Liver (tissue), 9 donors: ENCODE data around the gene SASH3. TPM values are rescaled to one million over a fixed set of nuclear protein-coding genes. Genes with fewer than 3 reads are reported as not detected.
A peak's percentile ranks its signal among the peaks of the same experiment; 100 is the strongest.

Experiments used
- DNase-seq: peaks from one replicate; pipeline ENCODE4 v3.0.0-alpha.2; 2017; ENCODE audit warnings: low spot score
- H3K27ac ChIP-seq, 2 donors: one replicate each; pipeline ENCODE4 v1.7.0; 2013; ENCODE audit warnings: inconsistent platforms in 2 of 2, low read length in 2 of 2, control low read depth in 1 of 2, low read depth in 1 of 2, mild to moderate bottlenecking in 1 of 2
- H3K27me3 ChIP-seq, 4 donors: one replicate each; pipeline versions ENCODE4 v1.6.1 to v1.7.0; 2013; ENCODE audit warnings: low read length in 3 of 4, inconsistent platforms in 1 of 4, mild to moderate bottlenecking in 1 of 4, moderate library complexity in 1 of 4; ENCODE audit not compliant: control insufficient read depth in 4 of 4, insufficient read depth in 4 of 4
- H3K36me3 ChIP-seq, 4 donors: one replicate each; pipeline versions ENCODE4 v1.6.1 to v1.7.0; 2013; ENCODE audit warnings: low read length in 3 of 4, mild to moderate bottlenecking in 3 of 4, low read depth in 1 of 4, moderate library complexity in 1 of 4; ENCODE audit not compliant: control insufficient read depth in 4 of 4, insufficient read depth in 3 of 4
- H3K4me1 ChIP-seq, 4 donors: one replicate each; pipeline versions ENCODE4 v1.6.1 to v1.7.0; 2013; ENCODE audit warnings: low read length in 3 of 4, mild to moderate bottlenecking in 3 of 4, moderate library complexity in 1 of 4; ENCODE audit not compliant: control insufficient read depth in 4 of 4, insufficient read depth in 4 of 4
- H3K4me3 ChIP-seq, 3 donors: one replicate each; pipeline versions ENCODE4 v1.6.1 to v1.7.0; 2013; ENCODE audit warnings: low read length in 3 of 3, control low read depth in 1 of 3, low read depth in 1 of 3, mild to moderate bottlenecking in 1 of 3
- H3K9ac ChIP-seq, 2 donors: one replicate each; pipeline ENCODE4 v1.7.0; 2013; ENCODE audit warnings: low read length in 2 of 2, mild to moderate bottlenecking in 2 of 2, moderate library complexity in 2 of 2, control low read depth in 1 of 2, low read depth in 1 of 2
- H3K9me3 ChIP-seq, 4 donors: one replicate each; pipeline versions ENCODE4 v1.6.1 to v1.7.0; 2013; ENCODE audit warnings: low read length in 3 of 4; ENCODE audit not compliant: control insufficient read depth in 4 of 4
- FOXA2 ChIP-seq: IDR thresholded peaks from 2 replicates; pipeline ENCODE4 v1.6.1; 2016; ENCODE audit warnings: antibody characterized with exemption
- GABPA ChIP-seq, 2 donors: IDR thresholded peaks in 1 of 2; conservative IDR thresholded peaks in 1 of 2; 2 replicates each; pipeline ENCODE4 v1.6.1; 2016; ENCODE audit warnings: antibody characterized with exemption in 2 of 2, mild to moderate bottlenecking in 1 of 2, moderate library complexity in 1 of 2
- HNF4A ChIP-seq, 2 donors: conservative IDR thresholded peaks; 2 replicates each; pipeline ENCODE4 v1.6.1; 2016; ENCODE audit warnings: antibody characterized with exemption in 2 of 2, mild to moderate bottlenecking in 2 of 2
- NR2F2 ChIP-seq: IDR thresholded peaks from 2 replicates; pipeline ENCODE4 v1.6.1; 2016; ENCODE audit warnings: antibody characterized with exemption
- RXRA ChIP-seq, 2 donors: IDR thresholded peaks; 2 replicates each; pipeline ENCODE4 v1.6.1; 2017 to 2018; ENCODE audit warnings: antibody characterized with exemption in 2 of 2, mild to moderate bottlenecking in 1 of 2
- SP1 ChIP-seq: IDR thresholded peaks from 2 replicates; pipeline ENCODE4 v1.6.1; 2018; ENCODE audit warnings: antibody characterized with exemption, mild to moderate bottlenecking
- TAF1 ChIP-seq: conservative IDR thresholded peaks from 2 replicates; pipeline ENCODE4 v1.6.1; 2016; ENCODE audit warnings: antibody characterized with exemption, mild to moderate bottlenecking
- WGBS: extraction: QIAGEN DNeasy Blood & Tissue Kit; methylation state at CpG from one replicate; pipeline ENCODE4 v1.1.7; 2013; 5-methylcytosine and 5-hydroxymethylcytosine counted together
- polyA plus RNA-seq, 2 donors: library from polyadenylated mRNA; stranded (reverse) in 1 of 2; unstranded in 1 of 2; fragments of 200-250 nt in 1 of 2; fragments of >200 nt in 1 of 2; fragmentation: Nextera tagmentation in 1 of 2; extraction: Ambion mirVana in 1 of 2; gene quantifications; one replicate each; pipeline versions ENCODE4 v1.2.1 to v1.2.3, GENCODE V29; 2013 to 2015
- total RNA-seq, 2 donors: library from RNA; depleted of rRNA; stranded (reverse); fragments of >200 nt; gene quantifications; one replicate each; pipeline ENCODE4 v1.2.3, GENCODE V29; 2014
- TF ChIP-seq, protein P1 (sequence below): IDR thresholded peaks from 2 replicates; pipeline ENCODE4 v1.6.1; 2016; ENCODE audit warnings: antibody characterized with exemption
- TF ChIP-seq, protein P2 (sequence below): fragments of 150-350 bp; IDR thresholded peaks from 2 replicates; pipeline ENCODE4 v1.5.1; 2017; ENCODE audit warnings: improper control_type of control experiment, low read depth, low read length; ENCODE audit not compliant: missing input control
- TF ChIP-seq, protein P3 (sequence below): IDR thresholded peaks from 2 replicates; pipeline ENCODE4 v1.6.1; 2016; ENCODE audit warnings: antibody characterized with exemption, mild to moderate bottlenecking
- TF ChIP-seq, protein P4 (sequence below): IDR thresholded peaks from 2 replicates; pipeline ENCODE4 v1.6.1; 2016; ENCODE audit warnings: antibody characterized with exemption
- donor health status: healthy.
- donor health status: healthy.
- donor health status: healthy.
- donor health status: healthy.
- donor health status: healthy.

The SASH3 gene
- total and polyA plus RNA-seq, 4 donors: 1.8 to 9.5 (median 3.9) TPM

DNA sequence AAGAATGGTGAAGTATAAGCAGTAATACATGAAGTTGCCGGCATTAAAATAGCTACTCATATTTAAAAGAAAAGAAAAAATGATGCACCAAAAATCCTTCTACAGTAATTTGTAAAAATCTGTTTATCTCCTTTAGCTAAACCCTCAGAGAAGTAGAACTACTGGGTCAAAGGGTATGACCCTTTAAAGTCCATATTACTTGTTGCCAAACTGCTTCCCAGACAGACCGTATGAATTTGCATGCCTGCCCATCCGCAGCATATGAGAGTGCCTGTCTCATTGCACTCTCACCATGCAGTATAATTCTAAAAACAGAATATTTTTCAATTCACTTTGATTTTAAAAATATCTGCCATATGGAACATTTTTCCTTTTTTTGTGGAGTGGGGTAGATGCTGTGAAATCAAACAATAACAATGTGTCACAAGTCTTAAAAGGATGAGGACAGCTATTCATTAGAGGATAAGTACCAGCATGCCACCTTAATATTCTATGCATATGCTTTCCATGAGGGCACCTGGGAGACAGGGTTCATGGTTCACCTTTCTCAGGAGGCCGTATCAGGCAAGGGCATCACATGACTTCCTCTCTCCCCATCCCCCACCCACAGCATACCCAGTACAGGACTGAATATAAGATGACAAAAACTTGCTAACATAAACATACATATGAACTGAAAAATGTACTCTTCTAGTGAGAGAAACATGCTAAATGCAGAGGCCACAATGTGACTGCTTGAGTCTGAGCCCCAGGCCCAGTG lies 46.2 kb downstream of the SASH3 start:
- TF ChIP-seq RXRA (IDR thresholded peaks at IDR 0.05) (peak; percentile 29 to 50), FOXA2 (peak; percentile 9), SP1 (peak; percentile 29), HNF4A (conservative IDR thresholded peaks at IDR 0.05) (peak; percentile 54 to 62), NR2F2 (peak; percentile 18), GABPA (IDR thresholded peaks at IDR 0.05 in 1 of 2, conservative IDR thresholded peaks at IDR 0.05 in 1 of 2) (peak in 1 of 2 donors; percentile 25)
- TF ChIP-seq, protein P1, sequence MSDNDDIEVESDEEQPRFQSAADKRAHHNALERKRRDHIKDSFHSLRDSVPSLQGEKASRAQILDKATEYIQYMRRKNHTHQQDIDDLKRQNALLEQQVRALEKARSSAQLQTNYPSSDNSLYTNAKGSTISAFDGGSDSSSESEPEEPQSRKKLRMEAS: peak; percentile 37
- TF ChIP-seq, protein P2, sequence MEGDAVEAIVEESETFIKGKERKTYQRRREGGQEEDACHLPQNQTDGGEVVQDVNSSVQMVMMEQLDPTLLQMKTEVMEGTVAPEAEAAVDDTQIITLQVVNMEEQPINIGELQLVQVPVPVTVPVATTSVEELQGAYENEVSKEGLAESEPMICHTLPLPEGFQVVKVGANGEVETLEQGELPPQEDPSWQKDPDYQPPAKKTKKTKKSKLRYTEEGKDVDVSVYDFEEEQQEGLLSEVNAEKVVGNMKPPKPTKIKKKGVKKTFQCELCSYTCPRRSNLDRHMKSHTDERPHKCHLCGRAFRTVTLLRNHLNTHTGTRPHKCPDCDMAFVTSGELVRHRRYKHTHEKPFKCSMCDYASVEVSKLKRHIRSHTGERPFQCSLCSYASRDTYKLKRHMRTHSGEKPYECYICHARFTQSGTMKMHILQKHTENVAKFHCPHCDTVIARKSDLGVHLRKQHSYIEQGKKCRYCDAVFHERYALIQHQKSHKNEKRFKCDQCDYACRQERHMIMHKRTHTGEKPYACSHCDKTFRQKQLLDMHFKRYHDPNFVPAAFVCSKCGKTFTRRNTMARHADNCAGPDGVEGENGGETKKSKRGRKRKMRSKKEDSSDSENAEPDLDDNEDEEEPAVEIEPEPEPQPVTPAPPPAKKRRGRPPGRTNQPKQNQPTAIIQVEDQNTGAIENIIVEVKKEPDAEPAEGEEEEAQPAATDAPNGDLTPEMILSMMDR: no peak
- TF ChIP-seq, protein P3, sequence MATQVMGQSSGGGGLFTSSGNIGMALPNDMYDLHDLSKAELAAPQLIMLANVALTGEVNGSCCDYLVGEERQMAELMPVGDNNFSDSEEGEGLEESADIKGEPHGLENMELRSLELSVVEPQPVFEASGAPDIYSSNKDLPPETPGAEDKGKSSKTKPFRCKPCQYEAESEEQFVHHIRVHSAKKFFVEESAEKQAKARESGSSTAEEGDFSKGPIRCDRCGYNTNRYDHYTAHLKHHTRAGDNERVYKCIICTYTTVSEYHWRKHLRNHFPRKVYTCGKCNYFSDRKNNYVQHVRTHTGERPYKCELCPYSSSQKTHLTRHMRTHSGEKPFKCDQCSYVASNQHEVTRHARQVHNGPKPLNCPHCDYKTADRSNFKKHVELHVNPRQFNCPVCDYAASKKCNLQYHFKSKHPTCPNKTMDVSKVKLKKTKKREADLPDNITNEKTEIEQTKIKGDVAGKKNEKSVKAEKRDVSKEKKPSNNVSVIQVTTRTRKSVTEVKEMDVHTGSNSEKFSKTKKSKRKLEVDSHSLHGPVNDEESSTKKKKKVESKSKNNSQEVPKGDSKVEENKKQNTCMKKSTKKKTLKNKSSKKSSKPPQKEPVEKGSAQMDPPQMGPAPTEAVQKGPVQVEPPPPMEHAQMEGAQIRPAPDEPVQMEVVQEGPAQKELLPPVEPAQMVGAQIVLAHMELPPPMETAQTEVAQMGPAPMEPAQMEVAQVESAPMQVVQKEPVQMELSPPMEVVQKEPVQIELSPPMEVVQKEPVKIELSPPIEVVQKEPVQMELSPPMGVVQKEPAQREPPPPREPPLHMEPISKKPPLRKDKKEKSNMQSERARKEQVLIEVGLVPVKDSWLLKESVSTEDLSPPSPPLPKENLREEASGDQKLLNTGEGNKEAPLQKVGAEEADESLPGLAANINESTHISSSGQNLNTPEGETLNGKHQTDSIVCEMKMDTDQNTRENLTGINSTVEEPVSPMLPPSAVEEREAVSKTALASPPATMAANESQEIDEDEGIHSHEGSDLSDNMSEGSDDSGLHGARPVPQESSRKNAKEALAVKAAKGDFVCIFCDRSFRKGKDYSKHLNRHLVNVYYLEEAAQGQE: no peak
- TF ChIP-seq, protein P4, sequence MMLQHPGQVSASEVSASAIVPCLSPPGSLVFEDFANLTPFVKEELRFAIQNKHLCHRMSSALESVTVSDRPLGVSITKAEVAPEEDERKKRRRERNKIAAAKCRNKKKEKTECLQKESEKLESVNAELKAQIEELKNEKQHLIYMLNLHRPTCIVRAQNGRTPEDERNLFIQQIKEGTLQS: no peak
- no peak overlapping the region for H3K9ac ChIP-seq
- WGBS: 34% methylated on average over 4 of the region's 4 CpGs
- peaks cover 0 to 7% (median 2%) of the 10 kb centered on the region in 4 donors for H3K4me1 ChIP-seq
- no peak for DNase-seq
- H3K9me3 ChIP-seq: no peaks in the 10 kb centered on the region
- H3K36me3 ChIP-seq: peaks cover 0 to 13% (median 3%) of the 10 kb centered on the region in 4 donors
- no peak overlapping the region for H3K4me3 ChIP-seq
- H3K27ac ChIP-seq: peak overlapping the region; percentile 20 to 25
- no peaks in the 10 kb centered on the region for H3K27me3 ChIP-seq

DNA sequence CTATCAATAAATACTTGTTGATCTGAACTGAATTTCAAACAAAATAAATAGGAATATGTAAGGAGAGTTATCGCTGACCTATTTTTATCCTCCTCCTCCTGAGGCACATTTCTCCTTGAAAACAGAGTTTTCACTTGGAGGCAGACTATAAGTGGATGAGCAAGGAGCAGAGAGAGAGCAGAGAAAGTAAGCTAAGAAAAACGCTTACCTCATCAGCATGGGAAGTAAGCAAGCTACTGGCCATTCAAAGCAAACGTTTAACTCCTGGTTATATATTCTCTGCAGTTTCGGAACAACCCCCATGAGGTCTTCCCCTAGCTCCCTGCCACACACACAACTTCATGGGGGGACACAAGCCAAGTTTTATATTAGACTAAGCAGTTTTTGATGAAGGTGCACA lies 50.7 kb downstream of the SASH3 start:
- TF ChIP-seq TAF1 (no peak), SP1 (no peak)
- TF ChIP-seq, protein P4: no peak
- no peak for DNase-seq
- no peak overlapping the region for H3K4me3 ChIP-seq

More for the DNA sequence above, 50.7 kb downstream of the SASH3 start:
- WGBS: 76% methylated on average over 4 of the region's 4 CpGs
- H3K9ac ChIP-seq: no peak overlapping the region
- no peaks in the 10 kb centered on the region for H3K27me3 ChIP-seq
- H3K27ac ChIP-seq: no peak overlapping the region
- H3K9me3 ChIP-seq: no peaks in the 10 kb centered on the region
- H3K36me3 ChIP-seq: peaks cover 0 to 8% (median 1%) of the 10 kb centered on the region in 4 donors
- H3K4me1 ChIP-seq: peaks cover 0 to 7% (median 2%) of the 10 kb centered on the region in 4 donors
